NOMO-1 treated with DMSO at 0.1 percent for 48 hours (cell line): ENCODE results near the gene INSRR.

Experiments
- DNase-seq: peaks from one replicate; lab custom pipeline; 2025; ENCODE audit not compliant: unreplicated experiment; lab: John Stamatoyannopoulos, UW

INSRR gene

DNA sequence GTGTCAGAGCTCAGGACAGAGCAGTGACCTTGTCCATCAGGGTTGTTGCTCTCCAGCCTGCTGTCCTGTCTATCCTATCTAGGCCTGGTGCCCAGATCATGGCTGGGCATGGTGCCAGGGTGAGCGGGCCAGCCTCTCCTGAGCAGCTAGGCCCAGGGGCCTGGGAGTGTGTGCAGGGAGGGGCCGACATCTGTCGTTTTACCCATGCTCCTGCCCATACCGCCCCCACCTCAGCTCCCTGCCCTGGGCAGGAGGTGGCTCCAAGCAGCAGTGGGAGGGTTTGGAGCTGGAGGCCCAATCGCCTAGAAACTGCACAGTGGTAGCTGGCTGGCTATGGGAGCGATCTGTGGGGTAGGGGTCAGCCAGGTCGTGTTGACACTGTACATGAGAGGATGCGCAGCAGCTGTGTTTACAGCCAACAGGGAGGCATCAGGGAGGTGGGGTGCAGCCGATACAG lies 6.5 kb downstream of the INSRR start:
- no peak for DNase-seq

DNA sequence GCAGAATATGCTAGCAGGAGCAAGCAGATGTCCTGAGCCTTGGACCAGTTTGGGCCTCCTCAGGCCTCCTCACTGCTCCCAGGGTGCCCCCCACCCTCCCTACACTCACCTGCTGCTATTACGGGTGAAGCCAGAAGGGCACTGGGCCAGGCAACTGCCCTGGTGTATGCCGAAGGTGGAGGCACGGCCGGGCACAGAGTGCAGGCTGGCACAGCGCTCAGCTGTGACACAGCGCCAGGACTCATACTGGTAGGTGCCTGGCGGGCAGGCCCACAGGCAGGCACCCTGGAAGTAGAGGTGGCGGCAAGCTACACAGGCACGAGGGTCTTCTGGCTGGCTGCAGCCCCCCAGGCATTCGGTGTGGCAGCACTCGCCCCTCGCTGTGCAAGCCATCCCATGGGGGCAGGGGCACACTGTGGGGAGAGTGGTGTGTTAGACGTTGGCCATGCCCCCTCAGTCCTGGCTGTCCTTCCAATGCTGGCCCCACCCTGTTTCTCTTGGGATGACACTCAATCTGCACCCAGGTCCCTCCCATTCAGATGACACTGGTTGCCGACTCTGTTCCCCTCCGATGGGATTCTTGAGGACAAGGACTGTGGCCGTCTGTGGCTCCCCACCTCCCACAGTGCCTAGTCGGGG lies 7.0 kb downstream of the INSRR start:
- DNase-seq: no peak

GRCh38 chr1:156849151-156849496 lies 9.8 kb downstream of the INSRR start:
- DNase-seq: no peak

GRCh38 chr1:156848461-156849150 lies 10.3 kb downstream of the INSRR start:
- DNase-seq: no peak

GRCh38 chr1:156847591-156848460 lies 11.1 kb downstream of the INSRR start:
- no peak for DNase-seq

- DNase-seq: no peak
Measured at GRCh38 chr1:156846643-156847042, 12.3 kb downstream of the INSRR start.

- no peak for DNase-seq
Measured at GRCh38 chr1:156845953-156846545, 12.9 kb downstream of the INSRR start.

- no peak for DNase-seq
Measured at GRCh38 chr1:156845055-156845952, 13.6 kb downstream of the INSRR start.

- no peak for DNase-seq
Measured at GRCh38 chr1:156844638-156845037, 14.3 kb downstream of the INSRR start.

GRCh38 chr1:156844102-156844501 lies 14.8 kb downstream of the INSRR start:
- no peak for DNase-seq

- no peak for DNase-seq
Measured at GRCh38 chr1:156842618-156843300, 16.2 kb downstream of the INSRR start.

GRCh38 chr1:156841295-156841855 lies 17.5 kb downstream of the INSRR start:
- DNase-seq: no peak

GRCh38 chr1:156840898-156841279 lies 18.0 kb downstream of the INSRR start:
- no peak for DNase-seq

- no peak for DNase-seq
Measured at GRCh38 chr1:156840186-156840897, 18.6 kb downstream of the INSRR start.

DNA sequence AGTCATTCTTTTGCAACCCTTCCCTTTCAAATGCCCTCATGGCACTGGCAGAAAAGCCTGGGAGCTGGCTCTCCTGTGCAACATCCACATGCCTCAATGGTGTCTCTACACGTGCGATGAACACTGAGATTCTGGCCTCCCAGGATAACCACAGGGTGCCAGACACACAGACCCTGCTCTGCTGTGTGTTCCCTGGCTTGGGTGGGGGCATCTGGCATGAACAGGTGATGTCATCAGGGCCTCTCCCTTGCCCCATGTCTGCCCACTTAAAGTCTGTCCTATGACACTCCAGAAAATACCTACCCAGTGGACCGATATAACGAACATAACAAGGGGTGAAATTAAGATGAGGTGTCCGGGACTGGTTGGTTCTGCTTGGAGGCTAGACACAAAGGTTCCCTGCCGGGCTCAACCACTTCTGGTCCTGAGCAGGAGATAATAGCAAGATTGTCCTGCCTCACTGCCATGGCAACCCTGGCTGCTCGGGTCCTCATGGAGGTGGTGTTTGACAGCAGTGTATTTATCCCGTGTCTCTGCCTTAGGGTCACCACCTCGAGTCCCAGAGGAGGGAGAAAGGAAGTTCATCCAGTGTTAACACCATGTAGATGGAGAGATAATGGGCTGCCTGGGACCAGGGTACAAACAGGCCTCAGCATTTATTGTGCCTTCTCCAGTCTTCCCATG lies 19.3 kb downstream of the INSRR start:
- no peak for DNase-seq

GRCh38 chr1:156838972-156839371 lies 19.9 kb downstream of the INSRR start:
- DNase-seq: no peak

GRCh38 chr1:156836892-156837291 lies 22.0 kb downstream of the INSRR start:
- no peak for DNase-seq

- DNase-seq: no peak
Measured at GRCh38 chr1:156836041-156836654, 22.8 kb downstream of the INSRR start.
